K562 (cell line): ENCODE results near the gene UBE2L3. TPM values are rescaled to one million over a fixed set of nuclear protein-coding genes. Genes with fewer than 3 reads are reported as not detected.

Experiments
- CEBPZ ChIP-seq: fragments of 150-350 bp; IDR thresholded peaks from 2 replicates; pipeline ENCODE4 v1.6.1; 2014; ENCODE audit warnings: low read depth, mild to moderate bottlenecking, low read length, borderline replicate concordance
- E2F8 ChIP-seq: fragments of 450-650 bp; IDR thresholded peaks from 2 replicates; pipeline ENCODE4 v1.7.1; 2018; ENCODE audit warnings: mild to moderate bottlenecking, low read depth; ENCODE audit not compliant: partially characterized antibody
- FOXA3 ChIP-seq, 2 experiments: fragments of 450-650 bp in 1 of 2; sonication (generic) in 1 of 2; formaldehyde crosslinking; IDR thresholded peaks in 1 of 2; conservative IDR thresholded peaks in 1 of 2; 2 replicates each; pipeline versions ENCODE4 v1.4.0 to v1.8.0; 2020 to 2022; ENCODE audit warnings: mild to moderate bottlenecking in 2 of 2, missing genetic modification reagents in 1 of 2
- HMGXB4 ChIP-seq: sonication (generic); formaldehyde crosslinking; IDR thresholded peaks from 2 replicates; pipeline ENCODE4 v1.8.1; 2023; ENCODE audit warnings: mild to moderate bottlenecking, missing genetic modification reagents
- HNRNPL ChIP-seq: fragments of 200-400 bp; formaldehyde crosslinking; IDR thresholded peaks from 2 replicates; pipeline ENCODE4 v1.6.1; 2017; ENCODE audit warnings: low read depth, mild to moderate bottlenecking, low read length
- MEF2A ChIP-seq: IDR thresholded peaks from 2 replicates; pipeline ENCODE4 v1.6.1; 2011; ENCODE audit warnings: low read depth, mild to moderate bottlenecking, low read length, moderate library complexity; ENCODE audit not compliant: control insufficient read depth
- MYNN ChIP-seq, 2 experiments: sonication (generic); formaldehyde crosslinking in 1 of 2; IDR thresholded peaks; 2 replicates each; pipeline versions ENCODE4 v1.5.0 to v1.6.1; 2016 to 2020; ENCODE audit warnings: antibody characterized with exemption in 1 of 2, missing genetic modification reagents in 1 of 2
- NCOA2 ChIP-seq, 2 experiments: fragments of 450-650 bp; IDR thresholded peaks; 2 replicates each; pipeline ENCODE4 v1.6.1; 2018; ENCODE audit warnings: mild to moderate bottlenecking in 2 of 2, moderate library complexity in 1 of 2; ENCODE audit not compliant: partially characterized antibody in 2 of 2
- ZBTB11 ChIP-seq, 3 experiments: fragments of 200-800 bp in 1 of 3; fragments of 250-450 bp in 1 of 3; fragments of 450-650 bp in 1 of 3; sonication (Bioruptor Pico) in 1 of 3; sonication (Bioruptor generic) in 1 of 3; formaldehyde crosslinking in 1 of 3; IDR thresholded peaks; 2 replicates each; pipeline versions ENCODE4 v1.6.1 to v1.8.0; 2016 to 2022; ENCODE audit warnings: mild to moderate bottlenecking in 2 of 3, missing genetic modification characterization in 2 of 3, missing compliant biosample characterization in 1 of 3, moderate library complexity in 1 of 3
- ZBTB8A ChIP-seq: fragments of 450-650 bp; IDR thresholded peaks from 2 replicates; pipeline ENCODE4 v1.6.1; 2018; ENCODE audit warnings: mild to moderate bottlenecking, moderate library complexity; ENCODE audit not compliant: partially characterized antibody
- ZNF639 ChIP-seq, 2 experiments: fragments of 200-800 bp in 1 of 2; sonication (Bioruptor generic) in 1 of 2; sonication (generic) in 1 of 2; formaldehyde crosslinking in 1 of 2; IDR thresholded peaks in 1 of 2; conservative IDR thresholded peaks in 1 of 2; 2 replicates each; pipeline versions ENCODE4 v1.5.0 to v1.6.1; 2016 to 2020; ENCODE audit warnings: missing compliant biosample characterization in 1 of 2, missing genetic modification characterization in 1 of 2, missing genetic modification reagents in 1 of 2
- ZNF830 ChIP-seq: fragments of 250-450 bp; sonication (Bioruptor Pico); IDR thresholded peaks from 2 replicates; pipeline ENCODE4 v1.5.0; 2021; ENCODE audit warnings: mild to moderate bottlenecking
- polyA plus RNA-seq, 8 experiments: library from polyadenylated mRNA; depleted of rRNA in 4 of 8; stranded (reverse) in 5 of 8; unstranded in 3 of 8; fragments of >200 nt; fragmentation: Nextera tagmentation in 2 of 8; fragmentation: Illumina TruSeq in 1 of 8; extraction: Ambion mirVana in 2 of 8; extraction: Trizol in 1 of 8; gene quantifications; 2 replicates each; pipeline versions ENCODE4 v1.2.1 to v1.2.3, GENCODE V29; 2011 to 2014; ENCODE audit warnings: inconsistent platforms in 1 of 8, missing spikeins in 1 of 8
- total RNA-seq, 7 experiments: library from RNA; depleted of rRNA in 6 of 7; stranded (reverse); fragments of >200 nt in 6 of 7; fragmentation: Illumina TruSeq in 2 of 7; extraction: Trizol in 2 of 7; gene quantifications; 2 replicates each; pipeline versions ENCODE4 v1.2.1 to v1.2.3, GENCODE V29; 2011 to 2021; ENCODE audit warnings: low replicate concordance in 1 of 7

Gene UBE2L3
- total and polyA plus RNA-seq, 9 of the 15 experiments (the other 6 are each of a cell fraction or from before 2014, with no cell fraction given), result 215 to 625 (median 285) TPM

- TF ChIP-seq CEBPZ (0 out of 2 replicates have a peak, but pooled peaks have one; percentile 43), ZNF830 (no peak), ZBTB8A (no peak), ZNF639 (CRISPR knock-in tag; conservative IDR thresholded peaks at IDR 0.05 in 1 of 2, IDR thresholded peaks at IDR 0.05 in 1 of 2) (0 out of 4 replicates have a peak, but pooled peaks of 1 of the 2 experiments have one; percentile 80), MEF2A (no peak), FOXA3 (CRISPR knock-in tag; conservative IDR thresholded peaks at IDR 0.05 in 1 of 2, IDR thresholded peaks at IDR 0.05 in 1 of 2) (peak in 1 of 2 experiments; percentile 69; a peak in 1 of 4 replicates), E2F8 (no peak), HMGXB4 (CRISPR knock-in tag) (no peak), NCOA2 (IDR thresholded peaks at IDR 0.05; ENCODE audit: partially characterized antibody in 2 of 2) (no peak), MYNN (IDR thresholded peaks at IDR 0.05) (no peak), MYNN (CRISPR knock-in tag; IDR thresholded peaks at IDR 0.05) (no peak; the same call in 1 of the 2 replicates), HNRNPL (no peak), ZBTB11 (CRISPR knock-in tag; IDR thresholded peaks at IDR 0.05) (no peak)
Observed at GRCh38 chr22:21602579-21602978, 35.1 kb downstream of the UBE2L3 start (continued).
